Upper lobe of left lung (tissue), 6 donors: ENCODE data around the gene FARP1. TPM values are rescaled to one million over a fixed set of nuclear protein-coding genes. Genes with fewer than 3 reads are reported as not detected.

Experiments
- ATAC-seq, 2 donors: fragments of 200-7000 bp; cut with Tn5 transposase; one replicate each; pipeline ENCODE4 v1.9.1; 2022; ENCODE audit warnings: mild to moderate bottlenecking in 2 of 2, moderate library complexity in 2 of 2; ENCODE audit not compliant: low FRiP score in 2 of 2
- DNase-seq, 2 donors: peaks; one replicate each; pipeline ENCODE4 v3.0.0-alpha.2; 2019 to 2020
- H3K27ac ChIP-seq, 4 donors: fragments of 200-600 bp; sonication (generic); one replicate each; pipeline ENCODE4 v1.5.1; 2016 to 2019
- H3K27me3 ChIP-seq, 4 donors: fragments of 200-600 bp; sonication (generic); one replicate each; pipeline ENCODE4 v1.5.1; 2017 to 2019
- H3K36me3 ChIP-seq, 4 donors: fragments of 200-600 bp; sonication (generic); one replicate each; pipeline ENCODE4 v1.5.1; 2016 to 2019
- H3K4me1 ChIP-seq, 4 donors: fragments of 200-600 bp; sonication (generic); one replicate each; pipeline ENCODE4 v1.5.1; 2018 to 2019
- H3K4me3 ChIP-seq, 4 donors: fragments of 200-600 bp; sonication (generic); one replicate each; pipeline ENCODE4 v1.5.1; 2017 to 2019; ENCODE audit warnings: mild to moderate bottlenecking in 2 of 4, moderate library complexity in 1 of 4
- H3K9me3 ChIP-seq, 4 donors: fragments of 200-600 bp; sonication (generic); one replicate each; pipeline ENCODE4 v1.5.1; 2018 to 2019
- EP300 ChIP-seq, 4 donors: sonication (generic); formaldehyde crosslinking; IDR thresholded peaks; one replicate each; pipeline ENCODE4 v1.5.1; 2017; ENCODE audit warnings: antibody characterized with exemption in 4 of 4, control low read depth in 2 of 4
- POLR2A ChIP-seq, 4 donors: fragments of 450-650 bp; IDR thresholded peaks; one replicate each; pipeline ENCODE4 v1.5.1; 2016 to 2017; ENCODE audit warnings: antibody characterized with exemption in 4 of 4, mild to moderate bottlenecking in 2 of 4
- POLR2AphosphoS5 ChIP-seq, 2 donors: sonication (generic); formaldehyde crosslinking; IDR thresholded peaks; one replicate each; pipeline ENCODE4 v1.5.1; 2017; ENCODE audit warnings: antibody characterized with exemption in 2 of 2
- WGBS, 2 donors: methylation state at CpG; one replicate each; pipeline ENCODE4 v1.1.5; 2017 to 2018; 5-methylcytosine and 5-hydroxymethylcytosine counted together
- total RNA-seq, 6 donors: library from RNA; depleted of rRNA in 4 of 6; stranded (reverse); fragments of >200 nt in 4 of 6; gene quantifications; one replicate each; pipeline versions ENCODE4 v1.1.0 to v1.2.1, GENCODE V29; 2016 to 2021
- TF ChIP-seq, protein P1 (sequence below), 6 experiments: fragments of 450-650 bp in 4 of 6; fragments of 200-600 bp in 2 of 6; sonication (generic) in 2 of 6; IDR thresholded peaks; one replicate each; pipeline ENCODE4 v1.5.1; 2016 to 2019; ENCODE audit warnings: antibody characterized with exemption in 6 of 6
- donor health status: DM: no; HTN: no; CAD: no; lungs with moderate emphysema.
- donor health status: DM: no; HTN: yes; CAD: no; lungs with severe emphysema.

The FARP1 gene
- total RNA-seq, 6 donors from 2014 or later, result 65.7 to 111 (median 91.8) TPM

- Histone ChIP-seq H3K9me3 (no peaks in the 10 kb centered on the region), H3K27me3 (no peaks in the 10 kb centered on the region), H3K27ac (no peak overlapping the region), H3K4me3 (no peak overlapping the region), H3K36me3 (peaks cover 0 to 36% (median 7%) of the 10 kb centered on the region in 4 donors), H3K4me1 (no peaks in the 10 kb centered on the region)
- TF ChIP-seq POLR2AphosphoS5 (IDR thresholded peaks at IDR 0.05) (no peak), EP300 (IDR thresholded peaks at IDR 0.05) (no peak), POLR2A (IDR thresholded peaks at IDR 0.05) (no peak)
- TF ChIP-seq, protein P1, sequence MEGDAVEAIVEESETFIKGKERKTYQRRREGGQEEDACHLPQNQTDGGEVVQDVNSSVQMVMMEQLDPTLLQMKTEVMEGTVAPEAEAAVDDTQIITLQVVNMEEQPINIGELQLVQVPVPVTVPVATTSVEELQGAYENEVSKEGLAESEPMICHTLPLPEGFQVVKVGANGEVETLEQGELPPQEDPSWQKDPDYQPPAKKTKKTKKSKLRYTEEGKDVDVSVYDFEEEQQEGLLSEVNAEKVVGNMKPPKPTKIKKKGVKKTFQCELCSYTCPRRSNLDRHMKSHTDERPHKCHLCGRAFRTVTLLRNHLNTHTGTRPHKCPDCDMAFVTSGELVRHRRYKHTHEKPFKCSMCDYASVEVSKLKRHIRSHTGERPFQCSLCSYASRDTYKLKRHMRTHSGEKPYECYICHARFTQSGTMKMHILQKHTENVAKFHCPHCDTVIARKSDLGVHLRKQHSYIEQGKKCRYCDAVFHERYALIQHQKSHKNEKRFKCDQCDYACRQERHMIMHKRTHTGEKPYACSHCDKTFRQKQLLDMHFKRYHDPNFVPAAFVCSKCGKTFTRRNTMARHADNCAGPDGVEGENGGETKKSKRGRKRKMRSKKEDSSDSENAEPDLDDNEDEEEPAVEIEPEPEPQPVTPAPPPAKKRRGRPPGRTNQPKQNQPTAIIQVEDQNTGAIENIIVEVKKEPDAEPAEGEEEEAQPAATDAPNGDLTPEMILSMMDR (IDR thresholded peaks at IDR 0.05), result no peak
- WGBS, 2 donors, result 94 to 95% methylated on average over 11 of the region's 11 CpGs
- DNase-seq, result no peak
- no peak for ATAC-seq
Measured at GRCh38 chr13:98432638-98433037, 289.7 kb downstream of the FARP1 start.

DNA sequence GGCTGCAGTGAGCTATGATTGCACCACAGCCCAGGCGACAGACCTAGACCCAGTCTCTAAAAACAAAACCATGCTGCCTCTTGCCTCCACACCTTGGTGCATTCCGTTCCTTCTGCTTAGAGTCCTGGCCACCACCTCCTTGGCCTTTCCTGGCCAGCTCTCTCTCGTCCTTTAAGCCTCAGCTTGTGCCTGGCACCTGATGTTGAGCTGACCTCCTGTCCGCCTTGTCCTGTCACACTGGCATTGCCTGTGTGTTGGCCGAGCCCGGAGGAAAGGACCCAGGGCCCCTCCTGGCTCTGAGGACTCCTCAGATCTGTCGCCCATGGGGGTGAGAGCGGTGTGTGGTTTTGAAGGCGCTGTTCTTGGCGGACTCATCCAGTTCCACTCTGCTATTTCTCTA, 290.8 kb downstream of the FARP1 start:
- Histone ChIP-seq H3K27ac (no peak overlapping the region), H3K9me3 (no peaks in the 10 kb centered on the region), H3K4me3 (no peak overlapping the region), H3K27me3 (no peaks in the 10 kb centered on the region), H3K36me3 (peaks cover 0 to 35% (median 9%) of the 10 kb centered on the region in 4 donors), H3K4me1 (no peaks in the 10 kb centered on the region)
- no peak for TF ChIP-seq POLR2AphosphoS5 (IDR thresholded peaks at IDR 0.05)
- no peak for TF ChIP-seq EP300 (IDR thresholded peaks at IDR 0.05)
- TF ChIP-seq POLR2A (IDR thresholded peaks at IDR 0.05), result no peak
- TF ChIP-seq, protein P1 (IDR thresholded peaks at IDR 0.05), result no peak
- DNase-seq (no peak), ATAC-seq (no peak)
- WGBS, 2 donors, result 91 to 95% methylated on average over 10 of the region's 10 CpGs

DNA sequence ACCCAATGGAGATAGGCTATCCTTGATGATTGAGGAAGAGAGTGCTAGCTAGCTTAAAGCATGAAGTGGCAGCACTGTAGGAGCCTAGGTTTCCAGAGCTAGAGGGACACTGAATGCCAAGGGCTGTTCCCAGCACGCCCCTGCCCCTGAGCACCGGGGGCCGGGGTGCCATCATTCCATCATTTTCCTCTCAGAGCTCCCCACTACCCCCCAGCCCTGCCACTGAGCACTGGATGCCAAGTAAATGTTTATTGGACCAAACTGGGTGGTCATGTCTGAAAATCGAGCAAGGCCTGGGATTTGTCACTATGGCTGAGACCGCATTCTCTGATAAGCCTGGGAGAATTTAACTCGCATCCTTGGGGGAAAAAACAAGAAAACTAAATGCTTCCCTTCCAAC, 291.2 kb downstream of the FARP1 start:
- 93 to 94% methylated on average over 3 to 6 of the region's 6 CpGs for WGBS, 2 donors
- H3K27ac ChIP-seq, result no peak overlapping the region
- H3K27me3 ChIP-seq, result no peaks in the 10 kb centered on the region
- H3K4me3 ChIP-seq, result no peak overlapping the region
- H3K36me3 ChIP-seq, result peaks cover 0 to 39% (median 10%) of the 10 kb centered on the region in 4 donors
- H3K4me1 ChIP-seq, result no peaks in the 10 kb centered on the region
- no peak for DNase-seq
- TF ChIP-seq, protein P1 (IDR thresholded peaks at IDR 0.05), result no peak
- TF ChIP-seq EP300 (IDR thresholded peaks at IDR 0.05) (no peak), POLR2A (IDR thresholded peaks at IDR 0.05) (no peak), POLR2AphosphoS5 (IDR thresholded peaks at IDR 0.05) (no peak)
- H3K9me3 ChIP-seq, result no peaks in the 10 kb centered on the region
- ATAC-seq, result no peak

DNA sequence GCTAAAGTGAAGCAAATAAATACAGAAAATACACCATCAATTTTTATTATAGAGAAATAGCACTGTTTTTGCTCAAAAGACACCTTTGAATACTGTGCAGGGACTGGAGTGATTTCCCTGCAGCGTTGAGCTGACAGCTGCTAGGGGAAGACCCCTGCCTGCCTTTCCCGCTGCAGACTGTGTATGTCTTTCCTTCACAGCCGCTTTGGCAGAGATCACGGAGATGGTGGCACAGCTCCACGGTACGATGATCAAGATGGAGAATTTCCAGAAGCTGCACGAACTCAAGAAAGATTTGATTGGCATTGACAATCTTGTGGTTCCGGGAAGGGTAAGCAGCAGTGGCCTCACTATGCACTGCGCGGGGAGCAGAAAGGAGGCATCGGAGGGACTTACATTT, 292.5 kb downstream of the FARP1 start:
- no peak for DNase-seq
- Histone ChIP-seq H3K27ac (no peak overlapping the region), H3K36me3 (peaks cover 0 to 51% (median 19%) of the 10 kb centered on the region in 4 donors), H3K4me3 (no peak overlapping the region), H3K9me3 (no peaks in the 10 kb centered on the region), H3K27me3 (no peaks in the 10 kb centered on the region), H3K4me1 (no peaks in the 10 kb centered on the region)
- WGBS, 2 donors, result 89 to 96% methylated on average over 11 of the region's 11 CpGs
- TF ChIP-seq, protein P1 (IDR thresholded peaks at IDR 0.05), result no peak
- TF ChIP-seq EP300 (IDR thresholded peaks at IDR 0.05), result no peak
- TF ChIP-seq POLR2A (IDR thresholded peaks at IDR 0.05), result no peak
- no peak for TF ChIP-seq POLR2AphosphoS5 (IDR thresholded peaks at IDR 0.05)
- ATAC-seq, result no peak

DNA sequence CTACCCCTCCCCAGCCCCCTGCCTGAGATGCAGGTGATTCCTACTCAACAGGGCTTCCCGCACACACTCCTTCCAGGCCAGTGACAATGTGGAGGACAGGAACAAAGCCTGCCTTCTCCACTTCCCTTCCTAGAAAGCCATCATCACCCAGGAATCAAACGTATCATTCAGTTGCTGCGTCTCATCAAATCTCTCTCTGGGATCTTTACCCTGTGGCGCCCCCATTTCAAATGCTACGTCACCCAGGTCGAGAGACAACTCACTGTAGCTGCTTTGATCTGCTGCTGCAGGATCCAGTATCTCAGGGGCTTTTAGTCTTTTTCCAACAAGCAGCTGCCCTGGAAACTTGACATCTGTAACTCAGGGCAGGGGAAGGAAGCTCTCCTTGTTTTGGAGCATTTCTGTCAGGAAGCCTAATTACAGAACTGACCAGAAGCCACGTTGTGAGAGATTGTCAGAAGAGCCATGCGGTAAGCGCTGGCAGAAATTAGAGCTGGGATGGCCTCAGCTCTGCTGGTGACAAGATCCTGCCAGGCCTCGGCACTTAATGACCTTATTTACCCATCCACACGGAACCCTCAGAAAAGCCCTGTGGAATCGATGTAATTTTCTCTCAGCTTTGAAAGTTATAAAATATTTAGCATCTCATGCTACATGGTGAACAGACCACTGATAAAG, 293.5 kb downstream of the FARP1 start:
- ATAC-seq, result no peak
- Histone ChIP-seq H3K4me3 (no peak overlapping the region), H3K4me1 (no peaks in the 10 kb centered on the region), H3K27me3 (no peaks in the 10 kb centered on the region), H3K27ac (no peak overlapping the region), H3K9me3 (no peaks in the 10 kb centered on the region), H3K36me3 (peaks cover 0 to 61% (median 25%) of the 10 kb centered on the region in 4 donors)
- DNase-seq, result no peak
- 85 to 88% methylated on average over 12 of the region's 12 CpGs for whole genome bisulfite sequencing, 2 donors
- TF ChIP-seq POLR2AphosphoS5 (IDR thresholded peaks at IDR 0.05) (no peak), EP300 (IDR thresholded peaks at IDR 0.05) (no peak), POLR2A (IDR thresholded peaks at IDR 0.05) (no peak)
- TF ChIP-seq, protein P1 (IDR thresholded peaks at IDR 0.05), result no peak
